SK-N-MC (cell line): ENCODE measurements around the gene DLGAP1.

Source experiments
- EZH2 ChIP-seq: fragments of 200-600 bp; sonication (generic); IDR thresholded peaks from one replicate; pipeline ENCODE4 v1.6.1; 2017; ENCODE audit warnings: antibody characterized with exemption
- POLR2AphosphoS5 ChIP-seq: IDR thresholded peaks from 2 replicates; pipeline ENCODE4 v1.6.1; 2012; ENCODE audit warnings: mild to moderate bottlenecking, low read depth, low read length, borderline replicate concordance

DNA sequence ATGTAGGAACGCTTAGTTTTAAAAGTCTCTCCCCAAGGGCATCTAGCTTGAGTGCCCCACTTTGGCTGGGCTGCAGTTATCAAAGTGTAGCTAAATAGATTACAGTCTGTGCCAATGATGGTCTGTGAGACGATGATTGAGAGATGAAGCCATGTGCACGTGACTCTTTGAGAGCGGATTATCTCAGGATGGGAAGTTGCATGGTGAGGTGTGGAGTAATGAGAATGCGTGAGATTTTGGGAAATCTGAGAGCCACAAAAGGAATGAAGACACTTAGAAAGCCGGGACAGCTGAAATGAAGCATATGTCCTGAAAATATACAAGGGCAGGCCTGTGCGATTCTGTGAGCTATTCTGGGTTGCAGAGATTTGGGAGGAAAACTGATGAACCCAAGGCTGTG is 635.1 kb downstream of the DLGAP1 start:
- no peak for TF ChIP-seq EZH2
- TF ChIP-seq POLR2AphosphoS5 = no peak
